ENCODE results near the gene CLSTN2.

- TF ChIP-seq CTCF (IDR thresholded peaks at IDR 0.05) = no peak
- no peak for TF ChIP-seq POLR2A (IDR thresholded peaks at IDR 0.05; ENCODE audit: low read depth)
Observed at GRCh38 chr3:140378571-140379340, 443.8 kb downstream of the CLSTN2 start.

All from esophagus muscularis mucosa (tissue), 3 donors.